GM12878 (cell line): ENCODE measurements around the gene RPUSD3. TPM values are rescaled to one million over a fixed set of nuclear protein-coding genes. Genes with fewer than 3 reads are reported as not detected.

Experiments
- ATAC-seq: fragments of 200-7000 bp; cut with Tn5 transposase; 3 replicates; pipeline ENCODE4 v1.9.1; 2020; ENCODE audit warnings: mild to moderate bottlenecking, moderate library complexity
- BruUV-seq: library from RNA; stranded (reverse); fragments of 400-500 nt; replicated peaks from 2 replicates; lab custom pipeline; 2021; lab: Mats Ljungman, UMichigan
- CTCF ChIA-PET: fragments of 300-600 bp; sonication (Branson Sonifier 250); formaldehyde crosslinking; extraction: SDS; loops from one replicate; lab custom pipeline; 2021; ENCODE audit warnings: inconsistent platforms; lab: Yijun Ruan, JAX
- POLR2A ChIA-PET: fragments of 350-600 bp; formaldehyde crosslinking; extraction: SDS; loops from one replicate; lab custom pipeline; 2021; ENCODE audit warnings: inconsistent platforms; lab: Charles Lee
- RAD21 ChIA-PET: fragments of 300-600 bp; sonication (Branson Sonifier 250); formaldehyde crosslinking; loops from one replicate; lab custom pipeline; 2023; ENCODE audit warnings: antibody characterized with exemption; ENCODE audit not compliant: unreplicated experiment; lab: Charles Lee
- SMC1A ChIA-PET: fragments of 300-600 bp; sonication (Branson Sonifier 250); formaldehyde crosslinking; loops from one replicate; lab custom pipeline; 2023; ENCODE audit not compliant: unreplicated experiment, uncharacterized antibody; lab: Charles Lee
- DNase-seq: peaks from one replicate; pipeline ENCODE4 v3.0.0-alpha.2; 2011; ENCODE audit warnings: low read depth, low spot score
- FAIRE-seq: peaks from 3 replicates; lab custom pipeline; 2011; peaks lifted over from hg19 to GRCh38; lab: Jason Lieb, UNC
- H2AFZ ChIP-seq: 2 replicates; pipeline ENCODE4 v1.6.0; 2011; ENCODE audit warnings: low read depth, low read length, control low read depth; ENCODE audit not compliant: control insufficient read depth
- H3K27ac ChIP-seq: 2 replicates; pipeline ENCODE4 v1.5.1; 2011; ENCODE audit warnings: control low read depth; ENCODE audit not compliant: control insufficient read depth, insufficient read depth
- H3K27me3 ChIP-seq, 2 experiments: replicated peaks in 1 of 2; 2 replicates each; pipeline versions ENCODE4 v1.6.0 to v1.6.1; 2011; ENCODE audit warnings: low read length in 1 of 2; ENCODE audit not compliant: control insufficient read depth in 2 of 2, insufficient read depth in 2 of 2
- H3K36me3 ChIP-seq, 2 experiments: 2 replicates each; pipeline ENCODE4 v1.5.1; 2011; ENCODE audit warnings: low read length in 1 of 2; ENCODE audit not compliant: control insufficient read depth in 2 of 2, insufficient read depth in 2 of 2
- H3K4me1 ChIP-seq: 2 replicates; pipeline ENCODE4 v1.6.1; 2011; ENCODE audit warnings: mild to moderate bottlenecking, low read length, moderate library complexity, mixed read lengths; ENCODE audit not compliant: control insufficient read depth, insufficient read depth
- H3K4me2 ChIP-seq: 2 replicates; pipeline ENCODE4 v1.6.0; 2011; ENCODE audit warnings: control low read depth; ENCODE audit not compliant: control insufficient read depth, insufficient read depth
- H3K4me3 ChIP-seq: fragments of 200-600 bp; sonication (generic); 2 replicates; pipeline ENCODE4 v1.5.1; 2016
- H3K79me2 ChIP-seq: 2 replicates; pipeline ENCODE4 v1.6.0; 2011; ENCODE audit warnings: low read length; ENCODE audit not compliant: control insufficient read depth, insufficient read depth
- H3K9ac ChIP-seq: 2 replicates; pipeline ENCODE4 v1.8.0; 2011; ENCODE audit warnings: low read length, control low read depth, mixed read lengths; ENCODE audit not compliant: control insufficient read depth, insufficient read depth
- H3K9me3 ChIP-seq: replicated peaks from 3 replicates; pipeline ENCODE4 v1.5.1; 2011; ENCODE audit warnings: mild to moderate bottlenecking, low read length; ENCODE audit not compliant: control insufficient read depth, insufficient read depth
- H4K20me1 ChIP-seq: 2 replicates; pipeline ENCODE4 v1.6.0; 2011; ENCODE audit not compliant: control insufficient read depth, insufficient read depth
- BCL11A ChIP-seq: IDR thresholded peaks from 2 replicates; pipeline ENCODE4 v1.6.1; 2011; ENCODE audit warnings: low read depth, low read length
- E2F8 ChIP-seq: fragments of 450-650 bp; IDR thresholded peaks from 2 replicates; pipeline ENCODE4 v1.6.1; 2018; ENCODE audit warnings: mild to moderate bottlenecking, low read depth, moderate library complexity; ENCODE audit not compliant: partially characterized antibody
- HCFC1 ChIP-seq: fragments of 150-350 bp; IDR thresholded peaks from 2 replicates; pipeline ENCODE4 v1.6.1; 2014; ENCODE audit warnings: low read length
- MAX ChIP-seq: IDR thresholded peaks from 2 replicates; pipeline ENCODE4 v1.6.1; 2012; ENCODE audit warnings: low read depth, low read length, improper control_type of control experiment
- PBX3 ChIP-seq: IDR thresholded peaks from 2 replicates; pipeline ENCODE4 v1.6.1; 2011; ENCODE audit warnings: mild to moderate bottlenecking, low read depth, low read length, moderate library complexity; ENCODE audit not compliant: insufficient replicate concordance
- RCOR1 ChIP-seq: conservative IDR thresholded peaks from 2 replicates; pipeline ENCODE4 v1.6.1; 2012; ENCODE audit warnings: low read depth, low read length, improper control_type of control experiment
- RELA ChIP-seq: fragments of 450-650 bp; IDR thresholded peaks from 2 replicates; pipeline ENCODE4 v1.8.0; 2014; ENCODE audit warnings: borderline replicate concordance; ENCODE audit not compliant: partially characterized antibody
- SREBF2 ChIP-seq: IDR thresholded peaks from 2 replicates; pipeline ENCODE4 v1.6.1; 2012; ENCODE audit warnings: mild to moderate bottlenecking, low read length
- STAT3 ChIP-seq: IDR thresholded peaks from 2 replicates; pipeline ENCODE4 v1.6.1; 2011; ENCODE audit warnings: low read depth, low read length, improper control_type of control experiment
- TCF12 ChIP-seq: IDR thresholded peaks from 2 replicates; pipeline ENCODE4 v1.6.1; 2011; ENCODE audit warnings: low read depth, mild to moderate bottlenecking, low read length
- TCF3 ChIP-seq: IDR thresholded peaks from 2 replicates; pipeline ENCODE4 v1.6.1; 2012; ENCODE audit warnings: low read depth, mild to moderate bottlenecking, low read length, borderline replicate concordance; ENCODE audit not compliant: insufficient read depth
- WGBS: methylation state at CpG from one replicate; pipeline ENCODE4 v1.1.6; 2016; ENCODE audit warnings: low lambda C conversion rate; ENCODE audit not compliant: insufficient replicate concordance, insufficient coverage; ENCODE audit errors: missing lambda C conversion rate; 5-methylcytosine and 5-hydroxymethylcytosine counted together
- in situ Hi-C: fragments of 300-500 bp; cut with MboI; formaldehyde crosslinking; loops from 9 replicates; pipeline ENCODE4 v1.14.3; 2018; ENCODE audit warnings: mixed read lengths
- intact Hi-C: fragments of 100-400 bp; cut with micrococcal nuclease; formaldehyde crosslinking; loops from one replicate; pipeline ENCODE4 v1.14.2; 2022; ENCODE audit not compliant: unreplicated experiment
- polyA plus RNA-seq, 11 experiments: library from polyadenylated mRNA; depleted of rRNA in 4 of 11; unstranded in 6 of 11; stranded (reverse) in 5 of 11; fragments of >200 nt; fragmentation: Nextera tagmentation in 4 of 11; fragmentation: Illumina TruSeq in 1 of 11; extraction: Ambion mirVana in 4 of 11; extraction: Trizol in 1 of 11; gene quantifications; 1 replicate in 1 of 11; 2 replicates in 10 of 11; pipeline versions ENCODE4 v1.2.1 to v1.2.3, GENCODE V29; 2011 to 2016; ENCODE audit warnings: inconsistent platforms in 2 of 11, missing spikeins in 2 of 11, low read depth in 1 of 11
- total RNA-seq, 4 experiments: library from RNA; depleted of rRNA in 3 of 4; stranded (reverse); fragments of >200 nt in 3 of 4; fragmentation: Illumina TruSeq in 1 of 4; extraction: Trizol in 1 of 4; gene quantifications; 2 replicates each; pipeline versions ENCODE4 v1.2.1 to v1.2.3, GENCODE V29; 2013 to 2021
- TF ChIP-seq, protein P1 (sequence below): fragments of 450-650 bp; IDR thresholded peaks from 2 replicates; pipeline ENCODE4 v1.6.1; 2017; ENCODE audit warnings: mild to moderate bottlenecking, moderate library complexity
- TF ChIP-seq, protein P2 (sequence below), 3 experiments: IDR thresholded peaks in 2 of 3; conservative IDR thresholded peaks in 1 of 3; 2 replicates each; pipeline ENCODE4 v1.5.1; 2011; ENCODE audit warnings: low read depth in 3 of 3, low read length in 3 of 3, mild to moderate bottlenecking in 3 of 3, control low read depth in 2 of 3, moderate library complexity in 2 of 3, inconsistent platforms in 1 of 3, mixed read lengths in 1 of 3; ENCODE audit not compliant: control insufficient read depth in 2 of 3, insufficient read depth in 1 of 3; ENCODE audit errors: extremely low read depth in 1 of 3

Gene RPUSD3
- total and polyA plus RNA-seq, 10 of the 15 experiments (the other 5 are each of a cell fraction or from before 2014, with no cell fraction given): 6.4 to 72.9 (median 41.8) TPM

GRCh38 chr3:9863058-9863772 is 19.4 kb upstream of the RPUSD3 start:
- in situ Hi-C loops: no loop called here
- Histone ChIP-seq H3K36me3 (no peaks in the 10 kb centered on the region), H3K9ac (no peak overlapping the region), H3K4me1 (no peaks in the 10 kb centered on the region), H3K27ac (no peak overlapping the region), H3K4me2 (no peak overlapping the region), H2AFZ (no peak overlapping the region), H3K9me3 (no peaks in the 10 kb centered on the region), H3K79me2 (no peaks in the 10 kb centered on the region), H4K20me1 (no peaks in the 10 kb centered on the region), H3K27me3 (peaks cover 2 to 3% of the 10 kb centered on the region in 2 experiments; a peak in 2 of 4 replicates), H3K4me3 (no peak overlapping the region)
- ChIA-PET SMC1A (no interaction called here), RAD21 (no interaction called here), CTCF (no interaction called here), POLR2A (no interaction called here)
- no peak for FAIRE-seq
- no peak for DNase-seq
- no peak for ATAC-seq
- intact Hi-C loops: no loop called here
- 46% methylated on average over 15 of the region's 22 CpGs for WGBS
- BruUV-seq: no TSS peak
- TF ChIP-seq, protein P1, sequence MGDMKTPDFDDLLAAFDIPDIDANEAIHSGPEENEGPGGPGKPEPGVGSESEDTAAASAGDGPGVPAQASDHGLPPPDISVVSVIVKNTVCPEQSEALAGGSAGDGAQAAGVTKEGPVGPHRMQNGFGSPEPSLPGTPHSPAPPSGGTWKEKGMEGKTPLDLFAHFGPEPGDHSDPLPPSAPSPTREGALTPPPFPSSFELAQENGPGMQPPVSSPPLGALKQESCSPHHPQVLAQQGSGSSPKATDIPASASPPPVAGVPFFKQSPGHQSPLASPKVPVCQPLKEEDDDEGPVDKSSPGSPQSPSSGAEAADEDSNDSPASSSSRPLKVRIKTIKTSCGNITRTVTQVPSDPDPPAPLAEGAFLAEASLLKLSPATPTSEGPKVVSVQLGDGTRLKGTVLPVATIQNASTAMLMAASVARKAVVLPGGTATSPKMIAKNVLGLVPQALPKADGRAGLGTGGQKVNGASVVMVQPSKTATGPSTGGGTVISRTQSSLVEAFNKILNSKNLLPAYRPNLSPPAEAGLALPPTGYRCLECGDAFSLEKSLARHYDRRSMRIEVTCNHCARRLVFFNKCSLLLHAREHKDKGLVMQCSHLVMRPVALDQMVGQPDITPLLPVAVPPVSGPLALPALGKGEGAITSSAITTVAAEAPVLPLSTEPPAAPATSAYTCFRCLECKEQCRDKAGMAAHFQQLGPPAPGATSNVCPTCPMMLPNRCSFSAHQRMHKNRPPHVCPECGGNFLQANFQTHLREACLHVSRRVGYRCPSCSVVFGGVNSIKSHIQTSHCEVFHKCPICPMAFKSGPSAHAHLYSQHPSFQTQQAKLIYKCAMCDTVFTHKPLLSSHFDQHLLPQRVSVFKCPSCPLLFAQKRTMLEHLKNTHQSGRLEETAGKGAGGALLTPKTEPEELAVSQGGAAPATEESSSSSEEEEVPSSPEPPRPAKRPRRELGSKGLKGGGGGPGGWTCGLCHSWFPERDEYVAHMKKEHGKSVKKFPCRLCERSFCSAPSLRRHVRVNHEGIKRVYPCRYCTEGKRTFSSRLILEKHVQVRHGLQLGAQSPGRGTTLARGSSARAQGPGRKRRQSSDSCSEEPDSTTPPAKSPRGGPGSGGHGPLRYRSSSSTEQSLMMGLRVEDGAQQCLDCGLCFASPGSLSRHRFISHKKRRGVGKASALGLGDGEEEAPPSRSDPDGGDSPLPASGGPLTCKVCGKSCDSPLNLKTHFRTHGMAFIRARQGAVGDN: no peak
- TF ChIP-seq RELA: no peak
- no peak for TF ChIP-seq HCFC1
- no peak for TF ChIP-seq STAT3
- no peak for TF ChIP-seq PBX3
- TF ChIP-seq TCF12: no peak
- no peak for TF ChIP-seq BCL11A
- no peak for TF ChIP-seq RCOR1
- no peak for TF ChIP-seq TCF3
- TF ChIP-seq MAX: no peak
- TF ChIP-seq SREBF2: no peak
- no peak for TF ChIP-seq E2F8
- TF ChIP-seq, protein P2, sequence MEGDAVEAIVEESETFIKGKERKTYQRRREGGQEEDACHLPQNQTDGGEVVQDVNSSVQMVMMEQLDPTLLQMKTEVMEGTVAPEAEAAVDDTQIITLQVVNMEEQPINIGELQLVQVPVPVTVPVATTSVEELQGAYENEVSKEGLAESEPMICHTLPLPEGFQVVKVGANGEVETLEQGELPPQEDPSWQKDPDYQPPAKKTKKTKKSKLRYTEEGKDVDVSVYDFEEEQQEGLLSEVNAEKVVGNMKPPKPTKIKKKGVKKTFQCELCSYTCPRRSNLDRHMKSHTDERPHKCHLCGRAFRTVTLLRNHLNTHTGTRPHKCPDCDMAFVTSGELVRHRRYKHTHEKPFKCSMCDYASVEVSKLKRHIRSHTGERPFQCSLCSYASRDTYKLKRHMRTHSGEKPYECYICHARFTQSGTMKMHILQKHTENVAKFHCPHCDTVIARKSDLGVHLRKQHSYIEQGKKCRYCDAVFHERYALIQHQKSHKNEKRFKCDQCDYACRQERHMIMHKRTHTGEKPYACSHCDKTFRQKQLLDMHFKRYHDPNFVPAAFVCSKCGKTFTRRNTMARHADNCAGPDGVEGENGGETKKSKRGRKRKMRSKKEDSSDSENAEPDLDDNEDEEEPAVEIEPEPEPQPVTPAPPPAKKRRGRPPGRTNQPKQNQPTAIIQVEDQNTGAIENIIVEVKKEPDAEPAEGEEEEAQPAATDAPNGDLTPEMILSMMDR (IDR thresholded peaks at IDR 0.05 in 2 of 3, conservative IDR thresholded peaks at IDR 0.05 in 1 of 3; ENCODE audit: control insufficient read depth in 2 of 3, extremely low read depth in 1 of 3, insufficient read depth in 1 of 3, low read depth in 3 of 3, low read length in 3 of 3): no peak
